Caco-2 (cell line): Measurements from ENCODE around the gene ZNF100. TPM values are rescaled to one million over a fixed set of nuclear protein-coding genes. Genes with fewer than 3 reads are reported as not detected.
"Not testable (repeated sequence)": the region's sequence is repeated elsewhere in the genome, so short reads cannot be mapped to it uniquely, and the experiment has no call there.

Source experiments
- BruUV-seq: library from RNA; stranded (reverse); fragments of 400-500 nt; replicated peaks from 2 replicates; lab custom pipeline; 2021; lab: Mats Ljungman, UMichigan
- CTCF ChIA-PET: fragments of 300-600 bp; sonication (Branson Sonifier 250); formaldehyde crosslinking; loops from one replicate; lab custom pipeline; 2022; ENCODE audit warnings: antibody characterized with exemption; lab: Charles Lee
- POLR2A ChIA-PET: fragments of 300-600 bp; sonication (Branson Sonifier 250); formaldehyde crosslinking; loops from one replicate; lab custom pipeline; 2022; ENCODE audit warnings: antibody characterized with exemption; lab: Charles Lee
- DNase-seq, 2 experiments: peaks; one replicate each; pipeline versions ENCODE4 v3.0.0 to v3.0.0-alpha.2; 2020 to 2022
- H3K27me3 ChIP-seq: replicated peaks from 2 replicates; pipeline ENCODE4 v1.6.0; 2011; ENCODE audit warnings: low read length; ENCODE audit not compliant: control insufficient read depth, insufficient read depth
- H3K36me3 ChIP-seq: 2 replicates; pipeline ENCODE4 v1.5.1; 2011; ENCODE audit warnings: low read length; ENCODE audit not compliant: control insufficient read depth, insufficient read depth
- H3K4me1 ChIP-seq: fragments of 250-450 bp; sonication (Bioruptor Pico); 2 replicates; pipeline ENCODE4 v1.5.1; 2020; ENCODE audit warnings: mild to moderate bottlenecking
- H3K4me3 ChIP-seq: 2 replicates; pipeline ENCODE4 v1.5.1; 2011; ENCODE audit warnings: low read depth, mild to moderate bottlenecking, control low read depth, low read length
- H3K9me3 ChIP-seq: fragments of 250-450 bp; sonication (Bioruptor Pico); 2 replicates; pipeline ENCODE4 v1.5.1; 2020; ENCODE audit warnings: mild to moderate bottlenecking, moderate library complexity
- H3K27ac Mint-ChIP-seq: one replicate; pipeline ENCODE4 v1.8.0; 2022; ENCODE audit warnings: mixed read lengths; ENCODE audit not compliant: unreplicated experiment
- H3K27me3 Mint-ChIP-seq: one replicate; pipeline ENCODE4 v1.8.0; 2022; ENCODE audit warnings: mixed read lengths; ENCODE audit not compliant: insufficient read depth, unreplicated experiment
- H3K36me3 Mint-ChIP-seq: one replicate; pipeline ENCODE4 v1.8.0; 2022; ENCODE audit warnings: mild to moderate bottlenecking, mixed read lengths; ENCODE audit not compliant: insufficient read depth, unreplicated experiment
- H3K4me1 Mint-ChIP-seq: one replicate; pipeline ENCODE4 v1.8.0; 2022; ENCODE audit warnings: low read depth, mixed read lengths; ENCODE audit not compliant: unreplicated experiment
- H3K4me3 Mint-ChIP-seq: one replicate; pipeline ENCODE4 v1.8.0; 2022; ENCODE audit warnings: mild to moderate bottlenecking, moderate library complexity, mixed read lengths; ENCODE audit not compliant: unreplicated experiment
- H3K9me3 Mint-ChIP-seq: one replicate; pipeline ENCODE4 v1.8.0; 2022; ENCODE audit warnings: mixed read lengths; ENCODE audit not compliant: unreplicated experiment
- CTCF ChIP-seq, 2 experiments: fragments of 200-600 bp in 1 of 2; IDR thresholded peaks; 1 replicate in 1 of 2; 2 replicates in 1 of 2; pipeline versions ENCODE4 v1.5.1 to v1.8.0; 2011 to 2022; ENCODE audit warnings: antibody characterized with exemption in 1 of 2, control low read depth in 1 of 2, inconsistent platforms in 1 of 2, low read depth in 1 of 2, low read length in 1 of 2, mild to moderate bottlenecking in 1 of 2, moderate library complexity in 1 of 2; ENCODE audit not compliant: insufficient read depth in 1 of 2, severe bottlenecking in 1 of 2, unreplicated experiment in 1 of 2
- intact Hi-C: fragments of 100-400 bp; cut with micrococcal nuclease; formaldehyde crosslinking; loops from one replicate; pipeline ENCODE4 v1.10.0; 2022; ENCODE audit not compliant: unreplicated experiment
- total RNA-seq: library from RNA; stranded (reverse); gene quantifications from 2 replicates; pipeline ENCODE4 v1.2.3, GENCODE V29; 2022

ZNF100 gene
- total RNA-seq, 1 experiment from 2014 or later, result 12.1 TPM

DNA sequence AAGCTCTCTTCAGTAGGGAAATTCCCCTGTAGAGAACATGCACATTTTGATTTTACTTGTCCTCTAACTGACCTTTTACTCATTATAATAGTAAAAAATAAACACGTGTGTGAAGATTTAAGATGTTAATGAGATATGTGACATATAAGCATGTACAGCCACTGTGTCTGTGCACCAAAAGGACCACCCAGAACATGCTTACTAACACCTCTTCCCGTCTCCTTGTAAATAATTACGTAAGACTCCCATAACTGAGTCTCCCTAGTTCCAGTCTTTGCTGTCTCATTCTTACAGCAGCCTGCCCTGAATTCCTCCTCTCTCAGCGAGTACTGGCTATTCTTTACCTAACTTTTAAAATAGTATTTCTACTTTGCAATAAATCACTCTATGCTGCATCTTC is 53.6 kb downstream of the ZNF100 start:
- no TSS peak for BruUV-seq
- CTCF ChIA-PET, result no interaction called here
- Histone ChIP-seq H3K4me3 (no peak overlapping the region), H3K36me3 (no peaks in the 10 kb centered on the region), H3K27me3 (no peaks in the 10 kb centered on the region), H3K4me1 (no peaks in the 10 kb centered on the region), H3K9me3 (peaks cover 6% of the 10 kb centered on the region; the same call in 1 of the 2 replicates)
- H3K4me3 Mint-ChIP-seq, result no peak overlapping the region
- no peak for TF ChIP-seq CTCF (IDR thresholded peaks at IDR 0.05; ENCODE audit: insufficient read depth in 1 of 2, low read depth in 1 of 2, low read length in 1 of 2, severe bottlenecking in 1 of 2, unreplicated experiment in 1 of 2)
- no peak for DNase-seq
- intact Hi-C loops, result no loop called here
- H3K36me3 Mint-ChIP-seq, result no peaks in the 10 kb centered on the region
- no peak overlapping the region for H3K27ac Mint-ChIP-seq
- H3K27me3 Mint-ChIP-seq, result no peaks in the 10 kb centered on the region
- H3K4me1 Mint-ChIP-seq, result no peaks in the 10 kb centered on the region
- H3K9me3 Mint-ChIP-seq, result peaks cover 9% of the 10 kb centered on the region
- POLR2A ChIA-PET, result no interaction called here

DNA sequence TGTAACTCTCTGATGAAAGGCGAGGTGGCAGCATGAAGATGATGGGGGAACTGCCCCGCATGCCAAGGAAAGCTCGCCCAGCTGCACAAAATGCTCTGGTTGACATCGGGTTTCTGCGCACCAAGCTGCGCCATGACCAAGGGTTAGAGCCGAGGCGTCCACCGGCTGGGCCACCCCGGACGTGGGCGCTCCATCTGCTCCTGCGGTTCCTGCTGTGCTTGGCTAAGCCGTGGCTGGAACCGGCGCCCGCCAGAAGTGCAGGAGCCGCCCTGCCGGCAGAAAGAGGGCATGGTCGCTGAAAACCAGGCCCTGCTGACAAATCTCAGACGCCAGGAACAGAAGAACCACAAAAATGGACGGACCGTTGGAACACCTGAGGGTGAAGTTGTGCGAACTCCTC is 57.9 kb downstream of the ZNF100 start:
- no peak overlapping the region for H3K4me3 ChIP-seq
- ChIA-PET CTCF (no interaction called here), POLR2A (no interaction called here)
- H3K9me3 ChIP-seq, result no peaks in the 10 kb centered on the region
- Mint-ChIP-seq H3K4me1 (no peaks in the 10 kb centered on the region), H3K27ac (no peak overlapping the region), H3K36me3 (no peaks in the 10 kb centered on the region), H3K9me3 (peaks cover 9% of the 10 kb centered on the region), H3K27me3 (no peaks in the 10 kb centered on the region), H3K4me3 (no peak overlapping the region)
- no peaks in the 10 kb centered on the region for H3K4me1 ChIP-seq
- no peaks in the 10 kb centered on the region for H3K27me3 ChIP-seq
- no peaks in the 10 kb centered on the region for H3K36me3 ChIP-seq
- BruUV-seq, result no TSS peak
- DNase-seq, result no peak
- TF ChIP-seq CTCF (IDR thresholded peaks at IDR 0.05; ENCODE audit: insufficient read depth in 1 of 2, low read depth in 1 of 2, low read length in 1 of 2, severe bottlenecking in 1 of 2, unreplicated experiment in 1 of 2), result no peak
- intact Hi-C loops, result no loop called here

GRCh38 chr19:21707878-21708277 is 59.5 kb downstream of the ZNF100 start:
- H3K4me1 Mint-ChIP-seq, H3K4me1 ChIP-seq, POLR2A ChIA-PET, H3K27me3 ChIP-seq, H3K36me3 ChIP-seq, H3K36me3 Mint-ChIP-seq, H3K27ac Mint-ChIP-seq, DNase-seq, H3K4me3 ChIP-seq, intact Hi-C loops, BruUV-seq, H3K9me3 ChIP-seq, H3K4me3 Mint-ChIP-seq, H3K27me3 Mint-ChIP-seq, CTCF ChIA-PET, H3K9me3 Mint-ChIP-seq: not testable (repeated sequence)

DNA sequence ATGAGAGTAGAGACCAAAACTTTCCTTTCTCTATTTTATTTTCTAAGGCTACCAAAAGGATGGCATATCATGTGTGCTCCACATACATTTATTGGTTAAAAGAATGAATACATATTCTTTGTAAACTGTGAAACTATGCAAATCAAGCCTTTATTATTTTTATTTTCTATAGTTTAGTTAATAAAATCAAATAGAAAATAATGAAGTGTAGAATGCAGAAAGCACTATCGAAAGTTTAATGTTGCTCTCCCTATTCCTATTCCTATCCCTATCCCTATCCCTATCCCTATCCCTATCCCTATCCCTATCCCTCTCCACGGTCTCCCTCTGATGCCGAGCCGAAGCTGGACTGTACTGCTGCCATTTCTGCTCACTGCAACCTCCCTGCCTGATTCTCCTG is 60.3 kb downstream of the ZNF100 start:
- intact Hi-C loops, result no loop called here
- no peak for DNase-seq
- Mint-ChIP-seq H3K4me3 (no peak overlapping the region), H3K36me3 (no peaks in the 10 kb centered on the region), H3K27me3 (no peaks in the 10 kb centered on the region), H3K27ac (no peak overlapping the region), H3K9me3 (no peaks in the 10 kb centered on the region), H3K4me1 (no peaks in the 10 kb centered on the region)
- Histone ChIP-seq H3K4me3 (no peak overlapping the region), H3K4me1 (no peaks in the 10 kb centered on the region), H3K27me3 (no peaks in the 10 kb centered on the region), H3K36me3 (no peaks in the 10 kb centered on the region), H3K9me3 (no peaks in the 10 kb centered on the region)
- no peak for TF ChIP-seq CTCF (IDR thresholded peaks at IDR 0.05; ENCODE audit: insufficient read depth in 1 of 2, low read depth in 1 of 2, low read length in 1 of 2, severe bottlenecking in 1 of 2, unreplicated experiment in 1 of 2)
- ChIA-PET POLR2A (no interaction called here), CTCF (no interaction called here)
- BruUV-seq, result no TSS peak
